ENCODE data around the gene PRICKLE4. TPM values are rescaled to one million over a fixed set of nuclear protein-coding genes. Genes with fewer than 3 reads are reported as not detected.

Gene PRICKLE4
- total and polyA plus RNA-seq, 8 donors = 1.9 to 77.0 (median 8.4) TPM; not detected in 1

DNA sequence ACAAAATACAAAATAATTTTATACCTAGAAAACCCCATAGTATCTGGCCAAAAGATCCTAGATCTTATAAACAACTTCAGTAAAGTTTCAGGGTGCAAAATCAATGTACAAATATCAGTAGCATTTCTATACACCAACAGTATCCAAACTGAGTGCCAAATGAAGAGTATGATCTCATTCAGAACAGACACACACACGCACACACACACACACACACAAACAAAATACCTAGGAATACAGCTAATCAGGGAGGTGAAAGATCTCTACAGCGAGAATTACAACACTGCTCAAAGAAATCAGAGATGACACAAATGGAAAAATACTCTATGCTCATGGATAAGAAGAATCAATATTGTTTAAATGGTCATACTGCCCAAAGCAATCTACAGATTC, 56.1 kb downstream of the PRICKLE4 start:
- no peak overlapping the region for H3K27ac ChIP-seq
- no peaks in the 10 kb centered on the region for H3K9me3 ChIP-seq
- DNase-seq = no peak
- intact Hi-C loops (cut with DNase I; ENCODE audit: low total_unique reads) = no loop called here
- no peaks in the 10 kb centered on the region for H3K4me1 ChIP-seq
- no peaks in the 10 kb centered on the region for H3K27me3 ChIP-seq
- no peaks in the 10 kb centered on the region for H3K36me3 ChIP-seq
- 89 to 97% (median 94%) methylated on average over 2 of the region's 2 CpGs for WGBS, 5 donors
- H3K4me3 ChIP-seq = no peak overlapping the region
- TF ChIP-seq, protein P1, sequence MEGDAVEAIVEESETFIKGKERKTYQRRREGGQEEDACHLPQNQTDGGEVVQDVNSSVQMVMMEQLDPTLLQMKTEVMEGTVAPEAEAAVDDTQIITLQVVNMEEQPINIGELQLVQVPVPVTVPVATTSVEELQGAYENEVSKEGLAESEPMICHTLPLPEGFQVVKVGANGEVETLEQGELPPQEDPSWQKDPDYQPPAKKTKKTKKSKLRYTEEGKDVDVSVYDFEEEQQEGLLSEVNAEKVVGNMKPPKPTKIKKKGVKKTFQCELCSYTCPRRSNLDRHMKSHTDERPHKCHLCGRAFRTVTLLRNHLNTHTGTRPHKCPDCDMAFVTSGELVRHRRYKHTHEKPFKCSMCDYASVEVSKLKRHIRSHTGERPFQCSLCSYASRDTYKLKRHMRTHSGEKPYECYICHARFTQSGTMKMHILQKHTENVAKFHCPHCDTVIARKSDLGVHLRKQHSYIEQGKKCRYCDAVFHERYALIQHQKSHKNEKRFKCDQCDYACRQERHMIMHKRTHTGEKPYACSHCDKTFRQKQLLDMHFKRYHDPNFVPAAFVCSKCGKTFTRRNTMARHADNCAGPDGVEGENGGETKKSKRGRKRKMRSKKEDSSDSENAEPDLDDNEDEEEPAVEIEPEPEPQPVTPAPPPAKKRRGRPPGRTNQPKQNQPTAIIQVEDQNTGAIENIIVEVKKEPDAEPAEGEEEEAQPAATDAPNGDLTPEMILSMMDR (IDR thresholded peaks at IDR 0.05) = no peak
- TF ChIP-seq POLR2AphosphoS5 (IDR thresholded peaks at IDR 0.05) = no peak
- TF ChIP-seq POLR2A (IDR thresholded peaks at IDR 0.05) = no peak
- TF ChIP-seq EP300 (IDR thresholded peaks at IDR 0.05) = no peak

Small RNA genes lying within 50 kb of the gene (small RNA-seq; reads per million reads assigned to genes)
- 0 reads per million in 4 donors for gene AL365205.2
- gene AL365205.3 = 0 reads per million in 4 donors
- gene RF00393 = 0 reads per million in 4 donors

Other genes starting within 250 kb of the PRICKLE4 start
- gene FOXP4, start 234.4 kb upstream of the PRICKLE4 start, total RNA-seq = 10 to 100 TPM in 4 of 5 donors, 1 to 10 TPM in 1; 7.9 to 70.4 (median 40.3) TPM
- gene FOXP4, start 234.4 kb upstream of the PRICKLE4 start, polyA plus RNA-seq = 10 to 100 TPM; 14.3 to 33.7 (median 27.6) TPM
- 1 to 10 TPM in 4 of 5 donors, not detected in 1; 4.1 to 8.3 (median 6.6) TPM for gene MDFI, start 142.3 kb upstream of the PRICKLE4 start, total RNA-seq
- gene MDFI, start 142.3 kb upstream of the PRICKLE4 start, polyA plus RNA-seq = 10 to 100 TPM in 2 of 3 donors, 1 to 10 TPM in 1; 3.7 to 17.2 (median 14.9) TPM
- gene TFEB, start 45.2 kb upstream of the PRICKLE4 start, total RNA-seq = 100 to 1,000 TPM in 1 of 5 donors, 10 to 100 TPM in 2, 1 to 10 TPM in 2; 6.4 to 130 (median 12.9) TPM
- 10 to 100 TPM; 12.1 to 19.5 (median 14.0) TPM for gene TFEB, start 45.2 kb upstream of the PRICKLE4 start, polyA plus RNA-seq
- over 10,000 TPM in 1 of 5 donors, 1,000 to 10,000 TPM in 3, 100 to 1,000 TPM in 1; 101 to 32,926 (median 1,172) TPM for gene PGC, start 33.4 kb upstream of the PRICKLE4 start, total RNA-seq
- gene PGC, start 33.4 kb upstream of the PRICKLE4 start, polyA plus RNA-seq = over 10,000 TPM in 2 of 3 donors, 1,000 to 10,000 TPM in 1; 8,432 to 48,206 (median 26,682) TPM
- gene FRS3, start 882 bp upstream of the PRICKLE4 start, total RNA-seq = 10 to 100 TPM in 1 of 5 donors, 1 to 10 TPM in 3, under 1 TPM in 1; 0.29 to 22.2 (median 3.1) TPM
- gene FRS3, start 882 bp upstream of the PRICKLE4 start, polyA plus RNA-seq = 1 to 10 TPM; 2.9 to 4.4 (median 4.1) TPM
- 100 to 1,000 TPM in 2 of 5 donors, 10 to 100 TPM in 3; 11.9 to 159 (median 68.7) TPM for gene TOMM6, start 6.9 kb downstream of the PRICKLE4 start, total RNA-seq
- gene TOMM6, start 6.9 kb downstream of the PRICKLE4 start, polyA plus RNA-seq = 100 to 1,000 TPM; 308 to 343 (median 323) TPM
- gene USP49, start 114.6 kb downstream of the PRICKLE4 start, total RNA-seq = 10 to 100 TPM in 2 of 5 donors, 1 to 10 TPM in 3; 4.0 to 26.3 (median 5.7) TPM
- 1 to 10 TPM in 1 of 3 donors, under 1 TPM in 2; 0.50 to 1.2 (median 0.58) TPM for gene USP49, start 114.6 kb downstream of the PRICKLE4 start, polyA plus RNA-seq
- 10 to 100 TPM in 4 of 5 donors, 1 to 10 TPM in 1; 1.2 to 34.4 (median 18.8) TPM for gene MED20, start 140.4 kb downstream of the PRICKLE4 start, total RNA-seq
- gene MED20, start 140.4 kb downstream of the PRICKLE4 start, polyA plus RNA-seq = 1 to 10 TPM; 6.1 to 9.8 (median 7.2) TPM
- gene BYSL, start 140.7 kb downstream of the PRICKLE4 start, total RNA-seq = 10 to 100 TPM in 2 of 5 donors, 1 to 10 TPM in 2, not detected in 1; 1.8 to 65.2 (median 10.1) TPM
- gene BYSL, start 140.7 kb downstream of the PRICKLE4 start, polyA plus RNA-seq = 10 to 100 TPM in 2 of 3 donors, 1 to 10 TPM in 1; 8.6 to 11.9 (median 10.6) TPM
- gene CCND3, start 161.0 kb downstream of the PRICKLE4 start, total RNA-seq = 100 to 1,000 TPM in 2 of 5 donors, 10 to 100 TPM in 3; 40.6 to 193 (median 84.2) TPM
- 10 to 100 TPM; 75.3 to 77.2 (median 75.9) TPM for gene CCND3, start 161.0 kb downstream of the PRICKLE4 start, polyA plus RNA-seq